NCI-H82 treated with DMSO at 0.1 percent for 48 hours (cell line): ENCODE results near the gene C12orf60.
A peak's percentile ranks its signal among the peaks of the same experiment; 100 is the strongest.

Source experiments
- DNase-seq: peaks from one replicate; lab custom pipeline; 2025; ENCODE audit not compliant: unreplicated experiment; lab: John Stamatoyannopoulos, UW

The C12orf60 gene

DNA sequence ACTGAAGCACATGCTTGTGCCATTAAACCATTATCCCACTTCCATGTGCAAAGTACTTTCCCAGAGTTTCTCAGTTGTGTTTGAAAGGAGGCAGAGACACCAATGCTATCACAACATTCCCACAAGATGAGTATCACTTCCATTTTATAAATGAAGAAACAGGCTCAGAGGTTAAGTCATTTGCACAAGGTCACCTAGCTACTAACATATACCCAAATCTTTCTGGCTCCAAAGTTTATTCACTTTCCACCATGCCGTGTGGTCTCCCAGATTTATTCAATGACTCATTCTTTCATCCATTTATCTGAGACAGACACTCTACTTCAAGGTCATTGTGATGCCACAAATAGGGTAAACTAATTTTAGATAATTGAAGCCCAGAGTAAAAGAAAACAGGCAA lies 30.5 kb downstream of the C12orf60 start:
- DNase-seq, result no peak

GRCh38 chr12:14834509-14834908 lies 31.0 kb downstream of the C12orf60 start:
- DNase-seq, result no peak

DNA sequence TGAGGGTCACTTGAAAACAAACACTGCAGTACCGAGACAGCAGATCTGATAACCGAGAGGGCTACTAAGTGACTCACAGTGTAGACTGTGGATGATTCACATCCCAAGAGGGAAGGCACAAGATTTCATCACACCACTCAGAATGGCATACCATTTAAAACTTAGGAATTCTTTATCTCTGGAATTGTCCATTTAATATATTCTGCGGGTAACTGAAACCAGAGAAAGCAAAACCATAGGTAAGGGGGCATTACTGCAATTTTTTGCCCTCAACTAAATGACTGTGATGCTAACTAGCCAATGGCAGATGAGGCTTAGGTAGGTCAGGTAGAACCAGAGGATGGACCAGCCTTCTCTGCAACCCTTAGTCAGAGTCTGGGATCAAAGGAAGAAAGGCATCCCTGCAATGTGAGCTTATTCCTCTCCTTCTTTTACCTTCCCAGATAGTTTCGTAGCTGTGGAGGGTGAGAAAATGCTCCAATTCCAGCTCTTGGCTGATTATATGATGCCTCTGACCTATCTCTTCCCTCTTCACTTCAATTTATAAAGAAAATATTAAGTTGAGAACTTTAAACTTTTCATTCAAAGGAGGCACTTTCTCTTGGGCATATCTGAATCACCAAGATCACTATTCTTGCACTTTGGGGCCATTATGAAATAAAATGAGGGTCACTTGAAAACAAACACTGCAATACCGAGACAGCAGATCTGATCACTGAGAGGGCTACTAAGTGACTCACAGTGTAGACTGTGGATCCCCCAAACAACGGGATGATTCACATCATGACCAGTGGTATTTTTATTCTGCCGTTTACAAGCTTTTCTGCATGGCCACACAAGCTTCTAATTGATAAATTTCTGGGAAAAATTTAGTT lies 33.1 kb downstream of the C12orf60 start:
- no peak for DNase-seq

DNA sequence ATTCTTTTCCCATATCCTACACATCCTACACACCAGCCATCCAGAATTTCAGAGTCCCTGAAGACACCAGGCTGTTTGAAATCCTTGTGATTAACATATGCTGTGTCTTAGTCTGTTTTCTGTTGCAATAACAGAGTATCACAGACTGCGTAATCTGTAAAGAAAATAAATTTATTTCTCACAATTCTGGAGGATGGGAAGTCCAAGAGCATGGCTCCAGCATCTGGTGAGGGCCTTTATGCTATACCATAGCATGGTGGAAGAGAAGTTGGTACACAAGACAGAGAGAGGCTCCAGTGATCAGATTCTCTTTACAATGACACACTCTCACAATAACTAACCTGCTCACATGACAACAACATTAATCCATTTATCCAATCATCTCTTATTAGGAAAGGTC lies 35.8 kb downstream of the C12orf60 start:
- no peak for DNase-seq

DNA sequence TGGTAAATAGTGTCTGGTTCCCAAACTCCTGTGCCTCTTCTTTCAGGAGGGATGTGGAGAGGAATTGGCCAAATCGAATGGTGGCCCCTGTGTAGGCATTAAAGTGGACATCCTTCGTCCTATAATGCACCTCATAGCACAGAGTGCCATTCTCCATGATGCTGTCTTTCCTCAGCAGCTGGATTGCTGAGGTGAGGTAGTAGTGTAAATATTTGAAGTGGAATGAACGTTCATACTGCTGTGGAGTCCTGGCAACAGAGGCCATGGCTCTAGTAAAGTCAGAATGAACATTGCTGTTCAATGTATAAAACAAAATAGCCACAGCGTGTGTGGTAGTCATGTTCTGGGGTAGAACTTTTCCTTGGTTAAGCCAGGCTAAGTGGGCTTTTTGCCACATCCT lies 37.1 kb downstream of the C12orf60 start:
- DNase-seq, result no peak

GRCh38 chr12:14841761-14842160 lies 38.3 kb downstream of the C12orf60 start:
- no peak for DNase-seq

DNA sequence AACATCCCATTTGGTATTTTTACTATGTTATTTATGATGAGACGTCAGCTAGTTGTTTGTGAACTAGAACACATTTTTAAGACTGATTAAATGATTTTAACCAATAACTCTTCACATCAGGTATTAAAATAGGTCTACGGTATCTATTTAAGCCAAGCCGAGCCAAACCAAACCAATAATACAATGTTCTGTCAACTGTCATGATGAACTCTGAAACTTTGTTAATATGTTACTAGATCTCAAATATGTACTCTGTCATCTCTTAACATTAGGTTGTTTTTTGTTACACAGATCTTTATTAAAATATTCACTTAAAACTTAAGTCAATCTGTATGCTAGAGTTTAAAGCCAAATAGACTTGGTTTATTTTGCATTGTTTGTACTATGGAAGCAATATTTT lies 38.8 kb downstream of the C12orf60 start:
- no peak for DNase-seq

DNA sequence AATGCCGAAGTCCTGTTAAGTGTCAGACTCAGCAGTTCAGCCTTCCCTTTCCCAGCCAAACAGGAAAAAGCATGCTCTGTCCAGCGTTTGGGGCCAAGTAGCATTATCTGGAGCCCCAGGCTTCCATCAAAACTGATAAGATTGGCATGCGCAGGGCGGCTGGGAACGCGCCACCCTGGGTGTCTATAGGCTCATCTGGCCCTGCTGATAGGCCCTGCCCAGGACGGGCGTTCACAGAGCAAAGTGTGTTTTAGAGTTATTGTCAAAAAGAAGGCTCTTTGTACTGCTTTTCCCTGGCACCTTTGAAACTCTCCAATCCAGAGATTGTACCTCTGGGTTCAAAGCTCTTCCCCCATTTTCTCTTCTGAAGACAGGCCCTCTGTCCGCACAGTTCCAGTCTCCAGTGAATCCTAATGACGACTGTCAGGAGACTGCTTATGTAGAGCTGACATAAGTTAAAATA lies 40.0 kb downstream of the C12orf60 start, which contains the start of gene ART4:
Gene ART4, minus strand, starts transcription at position 102 of the 463 bp plus-strand sequence. CDS start 413 bp downstream, outside the sequence.
- no peak for DNase-seq

DNA sequence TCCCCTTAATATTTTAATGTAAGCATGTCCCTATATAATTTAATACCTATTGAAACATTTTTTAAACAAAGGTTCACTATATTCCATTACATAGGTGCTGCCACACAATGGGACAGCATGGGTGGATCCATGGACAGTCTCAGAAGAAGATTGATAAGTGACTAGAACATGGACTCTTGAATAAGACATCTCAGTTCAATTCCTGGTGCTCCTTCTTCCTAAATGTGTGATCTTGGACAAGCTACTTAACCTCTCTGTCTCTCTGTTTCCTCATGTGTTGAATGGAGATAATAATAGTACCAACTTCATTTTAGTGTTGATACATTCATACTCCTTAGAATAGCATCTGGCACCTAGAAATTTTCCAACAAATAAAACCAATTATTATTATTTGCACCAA lies 40.9 kb downstream of the C12orf60 start:
- DNase-seq, result no peak

DNA sequence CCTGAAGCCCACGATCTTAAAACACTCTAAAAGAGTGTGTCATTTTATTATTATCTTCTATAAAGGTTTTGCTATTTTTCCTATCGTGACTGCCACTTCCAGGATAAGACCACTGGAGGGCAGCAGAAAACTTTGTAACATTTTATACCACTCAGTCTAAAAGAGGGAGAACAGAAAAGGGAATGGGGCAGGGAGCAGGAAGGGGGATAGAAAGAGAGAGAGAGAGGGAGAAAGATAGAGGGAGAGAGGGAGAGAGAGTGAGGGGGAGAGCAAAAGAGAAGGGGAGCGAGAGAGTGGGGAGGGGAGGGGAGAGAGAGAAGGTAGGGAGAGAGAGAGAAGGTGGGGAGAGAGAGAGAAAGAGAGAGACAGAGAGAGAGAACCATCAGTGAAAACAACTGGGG lies 41.9 kb downstream of the C12orf60 start:
- DNase-seq, result peak; percentile 38

DNA sequence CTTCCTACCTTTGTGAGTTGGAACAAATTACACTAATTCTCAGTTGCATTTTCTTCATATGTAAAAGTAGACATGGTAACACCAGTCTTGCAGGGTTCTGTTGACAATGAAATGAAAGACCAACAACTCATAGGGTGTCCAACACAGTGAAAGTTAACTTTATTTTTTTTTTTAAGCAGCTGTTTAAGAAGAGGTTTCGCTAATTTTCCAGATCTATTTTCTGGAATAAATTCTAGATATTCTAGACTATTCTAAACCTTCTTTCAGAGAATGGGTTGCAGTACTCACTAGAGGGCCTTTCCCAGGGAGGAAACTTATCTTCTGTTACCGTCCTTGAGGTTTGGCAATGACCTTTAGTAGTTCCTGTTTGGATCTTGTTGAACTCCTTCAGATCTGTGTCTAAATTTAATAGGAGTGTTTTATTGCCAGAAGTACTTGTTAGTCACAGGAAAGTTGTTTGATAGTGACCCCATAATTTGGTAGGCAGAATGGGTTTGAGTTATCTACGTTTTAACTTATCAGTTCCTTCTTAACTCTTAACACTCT lies 42.6 kb downstream of the C12orf60 start:
- DNase-seq, result no peak

DNA sequence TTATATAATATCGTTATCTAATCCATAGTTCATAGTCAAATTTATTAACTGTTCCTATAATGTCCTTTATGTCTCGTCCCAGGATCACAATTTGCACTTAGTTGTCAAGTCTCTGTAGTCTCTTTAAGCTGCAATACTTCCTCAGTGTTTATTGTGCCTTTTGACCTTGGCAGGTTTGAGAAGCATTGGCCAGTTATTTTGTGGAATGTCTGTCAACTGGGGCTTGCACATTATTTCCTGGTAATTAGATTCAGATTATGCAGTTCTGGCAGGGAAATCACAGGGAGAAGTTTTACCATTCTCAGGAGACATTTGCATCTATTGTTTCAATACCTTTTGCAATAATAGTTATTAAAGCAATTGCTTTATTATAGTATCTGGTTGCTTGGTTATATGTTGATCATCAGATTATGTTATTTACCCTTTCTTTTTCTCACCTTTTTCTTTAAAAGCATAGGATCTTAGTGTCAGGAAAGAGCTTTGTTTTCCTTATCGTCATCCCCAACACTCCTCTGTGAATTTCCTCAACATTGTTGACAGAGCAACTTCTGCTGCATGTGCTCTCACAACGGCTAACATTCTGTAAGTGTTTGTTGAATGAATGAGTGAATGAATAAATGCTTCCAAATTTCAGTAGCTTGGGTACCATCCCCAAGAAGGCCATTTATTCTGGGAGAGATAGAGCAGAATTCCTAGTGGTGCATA lies 43.6 kb downstream of the C12orf60 start:
- no peak for DNase-seq

GRCh38 chr12:14849661-14850060 lies 46.2 kb downstream of the C12orf60 start:
- DNase-seq, result no peak

DNA sequence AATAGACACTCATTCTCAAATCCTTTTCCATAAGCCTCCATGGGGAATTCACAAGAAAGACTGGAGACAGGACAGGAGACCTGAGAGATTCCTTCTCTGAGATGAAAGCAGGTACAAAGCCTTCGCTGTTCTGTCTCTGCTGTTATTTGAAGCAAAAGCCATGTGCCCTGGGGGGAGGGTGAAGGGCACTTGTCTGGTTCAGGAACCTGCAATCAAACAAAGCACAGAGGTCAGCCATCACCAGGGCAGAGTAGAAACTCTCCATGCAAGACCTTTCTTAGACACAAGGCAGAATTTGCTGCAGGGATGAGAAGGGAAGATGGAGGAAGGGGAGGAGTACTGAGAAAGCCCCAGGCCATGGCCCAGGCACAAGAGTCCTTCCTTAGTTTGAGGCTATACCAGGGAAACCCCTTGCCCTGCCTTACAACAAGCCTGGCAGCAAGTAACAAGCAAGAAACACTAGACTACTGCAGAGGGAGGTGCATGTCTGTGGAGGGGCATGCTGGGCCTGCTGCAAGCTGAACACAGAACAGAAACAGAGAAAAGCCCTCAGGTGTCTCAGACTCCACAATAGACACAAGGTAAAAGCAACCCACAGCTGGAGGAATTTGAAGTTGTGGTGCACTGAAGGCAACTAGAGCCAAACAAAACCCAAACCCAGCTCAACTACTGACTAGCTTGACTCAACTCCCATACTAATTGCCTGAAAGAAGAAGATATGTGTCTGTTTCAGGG lies 47.6 kb downstream of the C12orf60 start:
- DNase-seq, result no peak

GRCh38 chr12:14852880-14853279 lies 49.4 kb downstream of the C12orf60 start:
- DNase-seq, result no peak

GRCh38 chr12:14853961-14854360 lies 50.5 kb downstream of the C12orf60 start:
- DNase-seq, result no peak

GRCh38 chr12:14854586-14855183 lies 51.2 kb downstream of the C12orf60 start:
- peak; percentile 13 for DNase-seq

DNA sequence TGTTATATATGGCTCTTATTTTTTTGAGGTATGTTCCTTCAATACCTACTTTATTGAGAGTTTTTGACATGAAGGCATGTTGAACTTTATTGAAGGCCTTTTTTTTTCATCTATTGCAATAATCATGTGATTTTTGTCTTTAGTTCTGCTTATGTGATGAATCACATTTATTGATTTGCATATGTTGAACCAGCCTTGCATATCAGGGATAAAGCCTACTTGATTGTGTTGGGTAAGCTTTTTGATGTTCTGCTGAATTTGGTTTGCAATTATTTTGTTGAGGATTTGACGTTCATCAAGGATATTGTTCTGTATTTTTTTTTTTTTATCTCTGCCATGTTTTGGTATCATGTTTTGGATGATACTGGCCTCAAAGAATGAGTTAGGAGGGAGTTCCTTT lies 55.0 kb downstream of the C12orf60 start:
- no peak for DNase-seq

DNA sequence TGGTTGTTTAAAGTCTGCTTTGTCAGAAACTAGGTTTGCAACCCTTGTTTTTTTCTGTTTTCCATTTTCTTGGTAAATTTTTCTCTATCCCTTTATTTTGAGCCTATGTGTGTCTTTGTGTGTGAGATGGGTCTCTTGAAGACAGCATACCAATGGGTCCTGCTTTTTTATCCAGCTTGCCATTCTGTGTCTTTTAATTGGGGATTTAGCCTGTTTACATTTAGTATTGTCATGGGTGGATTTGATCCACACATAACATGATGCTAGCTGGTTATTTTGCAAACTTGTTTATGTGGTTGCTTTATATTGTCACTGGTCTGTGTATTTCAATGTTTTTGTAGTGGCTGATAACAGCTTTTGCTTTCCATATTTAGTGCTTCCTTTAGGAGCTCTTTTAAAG lies 57.0 kb downstream of the C12orf60 start:
- DNase-seq, result no peak

- no peak for DNase-seq
Measured at GRCh38 chr12:14868916-14869506, 65.5 kb downstream of the C12orf60 start.
